GM19468 (cell line): Measurements from ENCODE around the gene CYP27C1.
"Not testable (repeated sequence)": the region's sequence is repeated elsewhere in the genome, so short reads cannot be mapped to it uniquely, and the experiment has no call there.

Source experiments
- ATAC-seq: cut with Tn5 transposase; IDR thresholded peaks from one replicate; pipeline ENCODE4 v1.9.1; 2021; ENCODE audit warnings: mild to moderate bottlenecking, moderate library complexity, moderate number of reproducible peaks; ENCODE audit not compliant: unreplicated experiment; ENCODE audit errors: extremely low read depth

CYP27C1 gene

DNA sequence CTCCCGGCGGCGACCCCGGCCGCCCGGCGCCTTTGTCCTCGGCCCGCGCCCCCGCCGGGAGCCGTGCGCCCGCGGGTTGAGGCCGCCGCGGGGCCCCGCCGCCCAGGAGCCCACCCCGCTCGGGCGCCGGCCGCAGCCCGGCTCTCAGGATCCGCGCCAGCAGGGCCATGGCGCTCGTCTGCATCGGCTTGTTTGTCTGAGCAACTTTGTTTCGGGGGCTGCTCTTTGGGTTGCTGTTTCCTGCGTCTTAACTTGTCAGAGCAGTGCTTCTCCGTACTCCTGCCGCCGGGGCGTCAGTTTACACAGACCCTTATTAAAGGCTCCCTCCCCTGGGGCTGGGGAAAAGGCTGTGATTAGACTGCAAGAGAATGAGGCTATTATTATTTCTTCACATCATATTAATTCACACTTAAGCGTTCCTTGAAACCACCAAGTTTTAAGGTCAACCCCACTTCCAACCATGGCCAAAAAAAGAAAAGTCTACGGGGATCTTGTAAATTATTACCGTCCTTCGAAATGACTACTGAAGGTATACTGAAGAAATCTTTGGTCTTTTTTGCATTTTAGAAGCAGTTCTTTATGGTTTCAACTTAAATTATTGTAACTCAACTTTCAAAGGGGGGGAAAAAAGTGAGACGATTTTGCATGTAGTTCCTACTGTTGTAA is at the start of gene CYP27C1:
TSS of gene CYP27C1 (minus strand) at position 198 of the 666 bp plus-strand sequence. CDS start at position 169, 29 bp downstream.
- ATAC-seq = no peak

- no peak for ATAC-seq
Measured at GRCh38 chr2:127261804-127262406, 41.8 kb upstream of the CYP27C1 start.

DNA sequence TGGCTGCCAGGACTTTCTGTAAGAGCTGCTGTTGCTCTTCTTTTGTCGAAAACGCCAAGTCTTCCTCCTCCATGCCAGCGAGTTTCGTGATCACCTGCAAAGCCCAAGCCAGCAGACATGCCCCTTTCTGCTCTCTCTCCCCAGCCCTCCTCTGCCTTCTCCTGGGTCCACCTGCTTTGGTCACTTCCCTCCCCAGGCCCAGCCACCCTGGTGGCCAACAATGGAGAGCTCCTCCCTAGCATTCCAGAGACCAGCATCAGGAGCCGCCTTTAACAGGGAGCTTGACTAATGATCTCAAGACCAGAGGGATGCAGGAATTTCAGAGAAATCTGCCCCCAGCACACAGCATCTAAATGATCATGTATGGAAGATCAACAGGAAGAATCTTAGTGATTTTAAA is 39.3 kb upstream of the CYP27C1 start:
- ATAC-seq = no peak

GRCh38 chr2:127256866-127257265 is 36.8 kb upstream of the CYP27C1 start:
- ATAC-seq = no peak

- no peak for ATAC-seq
Measured at GRCh38 chr2:127256381-127256780, 36.3 kb upstream of the CYP27C1 start.

GRCh38 chr2:127255721-127256120 is 35.6 kb upstream of the CYP27C1 start:
- no peak for ATAC-seq

GRCh38 chr2:127255146-127255545 is 35.0 kb upstream of the CYP27C1 start:
- no peak for ATAC-seq

GRCh38 chr2:127254386-127254981 is 34.4 kb upstream of the CYP27C1 start:
- no peak for ATAC-seq

GRCh38 chr2:127241184-127241583 is 21.1 kb upstream of the CYP27C1 start:
- ATAC-seq = not testable (repeated sequence)

- ATAC-seq = no peak
Measured at GRCh38 chr2:127239395-127239794, 19.3 kb upstream of the CYP27C1 start.

GRCh38 chr2:127237768-127238167 is 17.7 kb upstream of the CYP27C1 start:
- not testable (repeated sequence) for ATAC-seq

GRCh38 chr2:127235082-127235702 is 15.1 kb upstream of the CYP27C1 start:
- no peak for ATAC-seq

- no peak for ATAC-seq
Measured at GRCh38 chr2:127233710-127234109, 13.6 kb upstream of the CYP27C1 start.

GRCh38 chr2:127231130-127231865 is 11.2 kb upstream of the CYP27C1 start:
- no peak for ATAC-seq

- ATAC-seq = no peak
Measured at GRCh38 chr2:127229555-127229954, 9.5 kb upstream of the CYP27C1 start.

DNA sequence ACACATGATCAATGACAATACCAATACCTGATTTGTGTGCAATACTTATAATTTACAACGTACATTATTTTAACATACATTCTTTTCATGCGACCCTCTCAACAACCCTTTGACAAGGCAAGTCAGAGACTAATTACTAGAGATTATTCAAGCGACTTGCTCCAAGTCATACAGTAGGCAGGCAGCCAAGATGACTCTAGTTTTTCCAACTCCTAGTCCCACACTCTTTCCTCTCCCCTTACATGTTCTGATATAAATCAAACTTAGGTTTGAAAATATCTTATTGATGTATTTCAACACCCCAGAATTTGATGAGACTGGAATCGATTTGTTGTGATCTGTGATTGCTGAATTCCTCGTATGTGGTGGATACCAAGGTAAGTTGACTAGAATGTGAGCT is 8.0 kb upstream of the CYP27C1 start:
- ATAC-seq = no peak

- not testable (repeated sequence) for ATAC-seq
Measured at GRCh38 chr2:127227264-127227660, 7.2 kb upstream of the CYP27C1 start.

DNA sequence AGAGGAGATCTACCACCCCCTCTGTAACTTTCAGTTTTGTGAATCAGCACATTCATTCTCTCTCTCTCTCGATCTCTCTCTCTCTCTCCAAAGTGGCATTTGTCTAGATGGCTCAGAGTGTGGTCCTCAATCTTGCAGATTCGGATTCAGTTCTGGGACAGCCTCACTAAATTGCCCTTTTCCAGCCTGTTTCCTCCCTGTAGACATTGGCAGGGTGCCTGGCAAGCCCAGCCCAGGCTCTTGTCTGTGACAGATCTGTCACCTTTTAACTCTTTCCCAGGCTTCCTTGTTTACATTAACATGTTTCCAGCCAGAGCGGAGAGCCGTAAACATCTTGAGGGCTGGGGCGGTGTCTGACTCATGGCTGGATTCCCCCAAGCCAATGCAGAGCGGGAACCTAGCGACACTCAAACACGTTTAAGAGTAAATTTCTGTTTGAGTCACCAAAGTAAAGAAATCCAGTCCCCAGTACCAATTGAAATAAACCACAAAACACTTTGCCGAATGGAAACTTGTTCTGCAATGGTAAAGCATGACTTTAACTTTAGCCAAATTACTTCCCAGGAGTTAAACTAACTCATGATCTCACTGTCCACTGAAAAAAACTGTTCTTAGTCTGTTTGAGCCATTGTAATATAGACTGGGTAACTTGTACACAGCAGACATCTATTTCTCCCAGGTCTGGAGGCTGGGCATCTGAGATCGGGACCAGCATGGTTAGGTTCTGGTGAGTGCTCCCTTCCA is 6.6 kb upstream of the CYP27C1 start:
- ATAC-seq = no peak

GRCh38 chr2:127226132-127226519 is 6.0 kb upstream of the CYP27C1 start:
- no peak for ATAC-seq
